OCI-LY7 (cell line): ENCODE measurements around the gene SLC35A4. TPM values are rescaled to one million over a fixed set of nuclear protein-coding genes. Genes with fewer than 3 reads are reported as not detected.
"Not testable (repeated sequence)": the region's sequence is repeated elsewhere in the genome, so short reads cannot be mapped to it uniquely, and the experiment has no call there.

ENCODE experiments used
- BruUV-seq: library from RNA; stranded (reverse); fragments of 400-500 nt; replicated peaks from 2 replicates; lab custom pipeline; 2021; lab: Mats Ljungman, UMichigan
- CTCF ChIA-PET: fragments of 300-600 bp; sonication (Branson Sonifier 250); formaldehyde crosslinking; loops from one replicate; lab custom pipeline; 2022; ENCODE audit warnings: antibody characterized with exemption; ENCODE audit not compliant: unreplicated experiment; lab: Charles Lee
- POLR2A ChIA-PET: fragments of 300-600 bp; sonication (Branson Sonifier 250); formaldehyde crosslinking; loops from one replicate; lab custom pipeline; 2022; ENCODE audit warnings: antibody characterized with exemption; lab: Charles Lee
- DNase-seq: peaks from one replicate; pipeline ENCODE4 v3.0.0-alpha.2; 2015; ENCODE audit warnings: low spot score
- H2AFZ ChIP-seq: fragments of 200-600 bp; sonication (generic), shearing (Covaris generic); 2 replicates; pipeline ENCODE4 v1.6.1; 2014; ENCODE audit warnings: mild to moderate bottlenecking, antibody characterized with exemption, low read length, moderate library complexity
- H3K27ac ChIP-seq: fragments of 200-600 bp; sonication (generic); 2 replicates; pipeline ENCODE4 v1.5.1; 2014; ENCODE audit warnings: mixed run types, low read depth, mild to moderate bottlenecking, moderate library complexity, low read length, inconsistent platforms; ENCODE audit not compliant: poor library complexity, severe bottlenecking
- H3K36me3 ChIP-seq: fragments of 200-600 bp; sonication (generic); 2 replicates; pipeline ENCODE4 v1.6.1; 2014; ENCODE audit warnings: mild to moderate bottlenecking, antibody characterized with exemption, low read length, moderate library complexity, mixed read lengths; ENCODE audit not compliant: insufficient read depth
- H3K4me1 ChIP-seq: fragments of 200-600 bp; sonication (generic); 2 replicates; pipeline ENCODE4 v1.5.1; 2014; ENCODE audit warnings: mild to moderate bottlenecking, low read length; ENCODE audit not compliant: insufficient read depth, poor library complexity, severe bottlenecking
- H3K4me2 ChIP-seq: fragments of 200-600 bp; sonication (generic); 2 replicates; pipeline ENCODE4 v1.6.1; 2014; ENCODE audit warnings: mild to moderate bottlenecking, low read length
- H3K4me3 ChIP-seq: fragments of 200-600 bp; sonication (generic); 2 replicates; pipeline ENCODE4 v1.5.1; 2014; ENCODE audit warnings: mild to moderate bottlenecking, low read depth, low read length; ENCODE audit not compliant: poor library complexity, severe bottlenecking
- H3K79me2 ChIP-seq: fragments of 200-600 bp; sonication (generic); 2 replicates; pipeline ENCODE4 v1.6.1; 2016; ENCODE audit warnings: low read depth, mild to moderate bottlenecking, low read length, moderate library complexity, mixed read lengths; ENCODE audit not compliant: insufficient read depth
- H3K9me2 ChIP-seq: fragments of 200-600 bp; sonication (generic); 2 replicates; pipeline ENCODE4 v1.6.1; 2016; ENCODE audit warnings: mild to moderate bottlenecking, low read length, mixed read lengths; ENCODE audit not compliant: insufficient read depth
- H3K9me3 ChIP-seq: fragments of 200-600 bp; sonication (generic); 2 replicates; pipeline ENCODE4 v1.6.1; 2014; ENCODE audit warnings: mild to moderate bottlenecking, mixed run types, low read length, mixed read lengths
- H4K20me1 ChIP-seq: fragments of 200-600 bp; sonication (generic); 2 replicates; pipeline ENCODE4 v1.6.1; 2014; ENCODE audit warnings: mild to moderate bottlenecking, antibody characterized with exemption, low read length, moderate library complexity, mixed read lengths; ENCODE audit not compliant: insufficient read depth
- EZH2phosphoT487 ChIP-seq: fragments of 200-600 bp; sonication (generic); IDR thresholded peaks from 2 replicates; pipeline ENCODE4 v1.6.1; 2018; ENCODE audit warnings: low read depth, borderline replicate concordance, mild to moderate bottlenecking, mixed run types, antibody characterized with exemption, low read length, moderate library complexity, mixed read lengths
- intact Hi-C: fragments of 100-400 bp; cut with micrococcal nuclease; formaldehyde crosslinking; loops from one replicate; pipeline ENCODE4 v1.10.0; 2022; ENCODE audit not compliant: unreplicated experiment
- total RNA-seq, 2 experiments: library from RNA; depleted of rRNA in 1 of 2; stranded (reverse); fragments of >200 nt in 1 of 2; shearing (Covaris generic) in 1 of 2; gene quantifications; 2 replicates each; pipeline ENCODE4 v1.2.3, GENCODE V29; 2014 to 2022
- TF ChIP-seq, protein P1 (sequence below): fragments of 200-600 bp; sonication (generic); conservative IDR thresholded peaks from 2 replicates; pipeline ENCODE4 v1.5.1; 2014; ENCODE audit warnings: mild to moderate bottlenecking, antibody characterized with exemption, low read length, moderate library complexity, mixed read lengths

Gene SLC35A4
- total RNA-seq, 2 experiments from 2014 or later, result 29.1 to 48.7 TPM

DNA sequence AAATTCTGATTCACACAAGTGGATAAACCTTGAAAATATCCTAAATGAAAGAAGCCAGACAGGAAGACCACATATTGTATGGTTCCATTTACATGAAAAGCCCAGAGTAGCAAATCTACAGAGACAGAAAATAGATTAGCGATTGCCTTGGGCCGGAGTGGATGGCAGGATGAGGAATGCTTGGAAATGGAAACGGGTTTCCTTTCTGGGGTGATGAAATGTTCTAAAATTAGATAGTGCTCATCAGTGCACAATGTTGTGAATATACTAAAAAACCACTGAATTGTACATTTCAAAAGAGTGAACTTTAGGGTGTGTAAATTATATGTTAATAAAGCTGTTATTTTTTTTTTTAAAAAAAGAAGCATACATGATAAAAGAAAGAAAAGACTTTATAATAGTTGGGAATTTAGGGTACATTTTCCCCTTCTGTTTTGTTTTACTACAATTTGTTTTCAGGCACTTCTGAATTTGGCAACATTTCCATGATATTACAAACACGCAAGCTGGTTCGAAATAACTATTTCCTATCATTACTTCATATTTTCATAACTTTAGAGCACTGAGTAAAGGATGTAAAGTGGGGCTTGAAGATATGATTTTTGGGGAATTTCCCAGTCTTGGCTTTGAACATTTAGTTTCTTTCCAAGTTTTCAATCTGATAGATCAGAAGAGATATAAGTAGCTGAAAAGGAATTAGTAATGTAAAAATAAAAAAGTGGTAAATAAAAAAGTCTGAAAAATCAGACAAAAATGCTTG is 23.9 kb downstream of the SLC35A4 start:
- Histone ChIP-seq H2AFZ (no peak overlapping the region), H3K4me3 (no peak overlapping the region), H4K20me1 (no peaks in the 10 kb centered on the region), H3K4me2 (no peak overlapping the region), H3K4me1 (no peaks in the 10 kb centered on the region), H3K9me2 (no peaks in the 10 kb centered on the region), H3K9me3 (no peaks in the 10 kb centered on the region; the same call in 1 of the 2 replicates), H3K36me3 (no peaks in the 10 kb centered on the region), H3K79me2 (no peaks in the 10 kb centered on the region), H3K27ac (no peak overlapping the region)
- POLR2A ChIA-PET, result interaction anchor here (1.5 kb wide), 1 partner anchor 11 kb away, joined by 5 read pairs; no protein-coding TSS in a partner anchor
- intact Hi-C loops, result no loop called here
- CTCF ChIA-PET, result interaction anchor here (0.7 kb wide), 1 partner anchor 476 kb away, joined by 3 read pairs; no protein-coding TSS in a partner anchor
- BruUV-seq, result no TSS peak
- no peak for DNase-seq
- TF ChIP-seq, protein P1, sequence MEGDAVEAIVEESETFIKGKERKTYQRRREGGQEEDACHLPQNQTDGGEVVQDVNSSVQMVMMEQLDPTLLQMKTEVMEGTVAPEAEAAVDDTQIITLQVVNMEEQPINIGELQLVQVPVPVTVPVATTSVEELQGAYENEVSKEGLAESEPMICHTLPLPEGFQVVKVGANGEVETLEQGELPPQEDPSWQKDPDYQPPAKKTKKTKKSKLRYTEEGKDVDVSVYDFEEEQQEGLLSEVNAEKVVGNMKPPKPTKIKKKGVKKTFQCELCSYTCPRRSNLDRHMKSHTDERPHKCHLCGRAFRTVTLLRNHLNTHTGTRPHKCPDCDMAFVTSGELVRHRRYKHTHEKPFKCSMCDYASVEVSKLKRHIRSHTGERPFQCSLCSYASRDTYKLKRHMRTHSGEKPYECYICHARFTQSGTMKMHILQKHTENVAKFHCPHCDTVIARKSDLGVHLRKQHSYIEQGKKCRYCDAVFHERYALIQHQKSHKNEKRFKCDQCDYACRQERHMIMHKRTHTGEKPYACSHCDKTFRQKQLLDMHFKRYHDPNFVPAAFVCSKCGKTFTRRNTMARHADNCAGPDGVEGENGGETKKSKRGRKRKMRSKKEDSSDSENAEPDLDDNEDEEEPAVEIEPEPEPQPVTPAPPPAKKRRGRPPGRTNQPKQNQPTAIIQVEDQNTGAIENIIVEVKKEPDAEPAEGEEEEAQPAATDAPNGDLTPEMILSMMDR, result no peak
- TF ChIP-seq EZH2phosphoT487, result no peak

DNA sequence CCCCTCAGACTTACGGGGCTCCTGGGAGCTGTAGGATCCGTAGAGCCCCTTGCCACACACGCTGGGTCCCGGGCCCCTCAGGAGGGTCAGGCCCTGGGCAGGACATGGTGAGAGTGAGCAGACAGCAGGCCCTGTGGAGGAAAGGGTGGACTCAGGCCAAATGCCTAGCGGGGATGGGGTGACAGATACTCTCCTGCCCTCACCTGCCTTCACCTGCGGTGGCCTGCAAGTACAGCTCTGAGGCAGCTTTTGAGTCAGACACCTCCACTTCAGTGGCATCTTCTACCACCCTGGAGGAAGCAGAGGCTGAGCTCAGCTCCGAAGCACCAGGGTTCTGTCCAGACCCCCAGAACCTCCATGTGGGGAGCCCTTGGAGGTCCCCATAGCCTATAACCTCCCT is 26.2 kb downstream of the SLC35A4 start:
- BruUV-seq, result no TSS peak
- no peaks in the 10 kb centered on the region for H4K20me1 ChIP-seq
- no peaks in the 10 kb centered on the region for H3K4me1 ChIP-seq
- ChIA-PET POLR2A (no interaction called here), CTCF (interaction anchor here (1.1 kb wide), 1 partner anchor 202 kb away, joined by 3 read pairs; no protein-coding TSS in a partner anchor)
- TF ChIP-seq EZH2phosphoT487, result no peak
- TF ChIP-seq, protein P1, result no peak
- no peaks in the 10 kb centered on the region for H3K79me2 ChIP-seq
- H3K4me3 ChIP-seq, result no peak overlapping the region
- H3K27ac ChIP-seq, result no peak overlapping the region
- DNase-seq, result no peak
- no peaks in the 10 kb centered on the region for H3K9me2 ChIP-seq
- intact Hi-C loops, result no loop called here
- H2AFZ ChIP-seq, result no peak overlapping the region
- no peaks in the 10 kb centered on the region; the same call in 1 of the 2 replicates for H3K9me3 ChIP-seq
- H3K36me3 ChIP-seq, result no peaks in the 10 kb centered on the region
- no peak overlapping the region for H3K4me2 ChIP-seq

DNA sequence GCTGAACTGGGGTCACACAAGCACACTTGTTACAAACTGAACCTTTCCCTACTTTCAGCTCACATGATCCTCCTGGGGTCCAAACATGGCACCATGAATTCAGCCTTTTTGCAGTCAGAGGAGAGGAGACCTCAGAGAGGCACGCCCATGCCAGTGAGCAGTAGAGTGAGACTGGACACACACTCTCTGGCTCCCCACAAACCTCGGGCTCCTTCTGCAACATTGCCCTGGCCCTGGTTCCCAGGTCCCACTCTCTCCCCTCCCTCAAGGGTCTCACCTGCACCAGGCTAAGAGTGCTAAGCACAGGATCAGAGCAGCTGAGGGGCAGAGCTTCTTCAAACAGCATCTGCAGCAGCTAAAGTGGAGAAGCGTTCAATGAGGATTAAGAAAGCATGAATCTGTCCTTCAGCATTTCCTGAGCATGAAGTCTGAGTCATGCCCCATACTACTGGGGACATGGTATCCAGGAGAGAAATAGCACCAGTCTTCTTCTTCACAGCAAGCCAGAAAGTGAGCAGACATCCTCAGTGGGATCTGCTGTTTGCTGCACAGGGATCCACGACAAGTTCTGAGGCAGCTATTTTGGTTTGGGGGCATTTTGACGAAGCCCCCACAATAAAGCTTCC is 27.2 kb downstream of the SLC35A4 start:
- no peaks in the 10 kb centered on the region for H3K36me3 ChIP-seq
- H2AFZ ChIP-seq, result no peak overlapping the region
- no peak overlapping the region for H3K27ac ChIP-seq
- no TSS peak for BruUV-seq
- TF ChIP-seq, protein P1, result no peak
- no peak for TF ChIP-seq EZH2phosphoT487
- ChIA-PET CTCF (no interaction called here), POLR2A (no interaction called here)
- no peaks in the 10 kb centered on the region for H3K79me2 ChIP-seq
- intact Hi-C loops, result no loop called here
- no peaks in the 10 kb centered on the region for H4K20me1 ChIP-seq
- no peak for DNase-seq
- no peaks in the 10 kb centered on the region; the same call in 1 of the 2 replicates for H3K9me3 ChIP-seq
- H3K4me1 ChIP-seq, result no peaks in the 10 kb centered on the region
- no peak overlapping the region for H3K4me3 ChIP-seq
- no peak overlapping the region for H3K4me2 ChIP-seq
- no peaks in the 10 kb centered on the region for H3K9me2 ChIP-seq

DNA sequence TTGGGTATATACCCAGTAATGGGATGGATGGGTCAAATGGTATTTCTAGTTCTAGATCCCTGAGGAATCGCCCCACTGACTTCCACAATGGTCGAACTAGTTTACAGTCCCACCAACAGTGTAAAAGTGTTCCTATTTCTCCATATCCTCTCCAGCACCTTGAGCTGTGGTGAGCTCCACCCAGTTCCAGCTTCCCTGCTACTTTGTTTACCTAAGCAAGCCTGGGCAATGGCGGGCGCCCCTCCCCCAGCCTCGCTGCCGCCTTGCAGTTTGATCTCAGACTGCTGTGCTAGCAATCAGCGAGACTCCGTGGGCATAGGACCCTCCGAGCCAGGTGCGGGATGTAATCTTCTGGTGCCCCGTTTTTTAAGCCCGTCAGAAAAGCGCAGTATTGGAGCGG is 28.4 kb downstream of the SLC35A4 start:
- H3K4me1 ChIP-seq, H3K79me2 ChIP-seq, H3K9me2 ChIP-seq, intact Hi-C loops, H3K36me3 ChIP-seq, H2AFZ ChIP-seq, CTCF ChIA-PET, H3K27ac ChIP-seq, BruUV-seq, H3K9me3 ChIP-seq, DNase-seq, H3K4me3 ChIP-seq, H3K4me2 ChIP-seq, H4K20me1 ChIP-seq, POLR2A ChIA-PET: not testable (repeated sequence)
